Skin epidermis (tissue), 12 donors: ENCODE results near the gene SBF2.
"Not testable (repeated sequence)": the region's sequence is repeated elsewhere in the genome, so short reads cannot be mapped to it uniquely, and the experiment has no call there.

Experiments
- H3K27ac ChIP-seq, 21 experiments: fragments of 200-600 bp; sonication (generic) in 11 of 21; one replicate each; pipeline ENCODE4 v1.5.0; 2020; ENCODE audit warnings: mild to moderate bottlenecking in 3 of 21, inconsistent platforms in 2 of 21, moderate library complexity in 2 of 21
- H3K4me3 ChIP-seq, 7 experiments: fragments of 200-600 bp; sonication (generic) in 2 of 7; one replicate each; pipeline ENCODE4 v1.5.0; 2020; ENCODE audit warnings: inconsistent platforms in 2 of 7, mild to moderate bottlenecking in 2 of 7, moderate library complexity in 1 of 7

The SBF2 gene

GRCh38 chr11:9992306-9992705 lies 301.7 kb downstream of the SBF2 start:
- Histone ChIP-seq H3K4me3 (no peak overlapping the region), H3K27ac (no peak overlapping the region)

- Histone ChIP-seq H3K27ac (no peak overlapping the region), H3K4me3 (no peak overlapping the region)
These were observed 303.6 kb downstream of the SBF2 start for GRCh38 chr11:9990221-9990973.

- not testable (repeated sequence) for H3K4me3 ChIP-seq, H3K27ac ChIP-seq
These were observed 306.7 kb downstream of the SBF2 start for GRCh38 chr11:9987303-9987702.

- no peak overlapping the region for H3K4me3 ChIP-seq
- peak overlapping the region in 16 of 21 experiments; percentile 19 to 80 (median 54) for H3K27ac ChIP-seq
These were observed 311.0 kb downstream of the SBF2 start for GRCh38 chr11:9982796-9983579.

GRCh38 chr11:9982127-9982795 lies 311.8 kb downstream of the SBF2 start:
- H3K27ac ChIP-seq: peak overlapping the region in 15 of 21 experiments; percentile 19 to 80 (median 56)

GRCh38 chr11:9980931-9981330 lies 313.1 kb downstream of the SBF2 start:
- Histone ChIP-seq H3K4me3 (no peak overlapping the region), H3K27ac (no peak overlapping the region)

More at GRCh38 chr11:9982127-9982795, 311.8 kb downstream of the SBF2 start:
- H3K4me3 ChIP-seq: no peak overlapping the region

- Histone ChIP-seq H3K4me3 (no peak overlapping the region), H3K27ac (peak overlapping the region in 1 of 21 experiments; percentile 2)
These were observed 316.5 kb downstream of the SBF2 start for GRCh38 chr11:9977554-9977953.

GRCh38 chr11:9974375-9974774 lies 319.6 kb downstream of the SBF2 start:
- Histone ChIP-seq H3K27ac (no peak overlapping the region), H3K4me3 (no peak overlapping the region)

GRCh38 chr11:9973921-9974320 lies 320.1 kb downstream of the SBF2 start:
- no peak overlapping the region for H3K4me3 ChIP-seq

GRCh38 chr11:9972989-9973388 lies 321.0 kb downstream of the SBF2 start:
- Histone ChIP-seq H3K27ac (peak overlapping the region in 1 of 21 experiments; percentile 40), H3K4me3 (no peak overlapping the region)

More at GRCh38 chr11:9973921-9974320, 320.1 kb downstream of the SBF2 start:
- no peak overlapping the region for H3K27ac ChIP-seq

- H3K27ac ChIP-seq: peak overlapping the region in 2 of 21 experiments; percentile 31 to 40
- H3K4me3 ChIP-seq: no peak overlapping the region
These were observed 322.1 kb downstream of the SBF2 start for GRCh38 chr11:9971894-9972293.

- H3K4me3 ChIP-seq: no peak overlapping the region
- H3K27ac ChIP-seq: no peak overlapping the region
These were observed 325.0 kb downstream of the SBF2 start for GRCh38 chr11:9969068-9969467.

- Histone ChIP-seq H3K27ac (no peak overlapping the region), H3K4me3 (no peak overlapping the region)
These were observed 331.3 kb downstream of the SBF2 start for GRCh38 chr11:9962722-9963121.

- Histone ChIP-seq H3K4me3 (no peak overlapping the region), H3K27ac (no peak overlapping the region)
These were observed 336.9 kb downstream of the SBF2 start for GRCh38 chr11:9957072-9957471.

GRCh38 chr11:9956483-9956882 lies 337.5 kb downstream of the SBF2 start:
- no peak overlapping the region for H3K27ac ChIP-seq
- no peak overlapping the region for H3K4me3 ChIP-seq

GRCh38 chr11:9955391-9955790 lies 338.6 kb downstream of the SBF2 start:
- H3K4me3 ChIP-seq: no peak overlapping the region
- H3K27ac ChIP-seq: no peak overlapping the region

GRCh38 chr11:9953994-9954626 lies 339.9 kb downstream of the SBF2 start:
- H3K27ac ChIP-seq: peak overlapping the region in 2 of 21 experiments; percentile 29 to 35
- no peak overlapping the region for H3K4me3 ChIP-seq

GRCh38 chr11:9952511-9953196 lies 341.4 kb downstream of the SBF2 start:
- Histone ChIP-seq H3K27ac (peak overlapping the region in 1 of 21 experiments; percentile 4), H3K4me3 (no peak overlapping the region)

GRCh38 chr11:9951807-9952206 lies 342.2 kb downstream of the SBF2 start:
- H3K27ac ChIP-seq: peak overlapping the region in 2 of 21 experiments; percentile 1 to 4
- no peak overlapping the region for H3K4me3 ChIP-seq
